Activated CD8-positive, alpha-beta T cell treated with anti-CD3 and anti-CD28 coated beads, Interleukin-2, amount 10 ng/mL, durations not matched to agents 7 days and 5 days (primary cell): ENCODE results near the gene MYO16. TPM values are rescaled to one million over a fixed set of nuclear protein-coding genes. Genes with fewer than 3 reads are reported as not detected.

Experiments
- ATAC-seq: fragments of 150-1000 bp; cut with Tn5 transposase; one replicate; pipeline ENCODE4 v1.10.0; 2021; ENCODE audit warnings: moderate library complexity
- CTCF ChIA-PET: fragments of 350-600 bp; sonication (Branson Sonifier 250); formaldehyde crosslinking; loops from one replicate; lab custom pipeline; 2021; ENCODE audit warnings: antibody characterized with exemption; lab: Charles Lee
- POLR2A ChIA-PET: fragments of 350-600 bp; sonication (Branson Sonifier 250); formaldehyde crosslinking; loops from one replicate; lab custom pipeline; 2021; ENCODE audit warnings: antibody characterized with exemption; lab: Charles Lee
- DNase-seq: peaks from one replicate; pipeline ENCODE4 v3.0.0-alpha.2; 2020
- H3K27ac Mint-ChIP-seq: one replicate; pipeline ENCODE4 v1.8.0; 2021; ENCODE audit warnings: mild to moderate bottlenecking, mixed read lengths
- H3K27me3 Mint-ChIP-seq: one replicate; pipeline ENCODE4 v1.8.0; 2021; ENCODE audit warnings: low read depth, mixed read lengths
- H3K36me3 Mint-ChIP-seq: one replicate; pipeline ENCODE4 v1.8.0; 2021; ENCODE audit warnings: low read depth, mixed read lengths
- H3K4me1 Mint-ChIP-seq: one replicate; pipeline ENCODE4 v1.8.0; 2021; ENCODE audit warnings: low read depth, mixed read lengths
- H3K4me3 Mint-ChIP-seq: one replicate; pipeline ENCODE4 v1.8.0; 2021; ENCODE audit warnings: mild to moderate bottlenecking, mixed read lengths
- H3K9me3 Mint-ChIP-seq: one replicate; pipeline ENCODE4 v1.8.0; 2022; ENCODE audit warnings: mixed read lengths; ENCODE audit not compliant: insufficient read depth
- total RNA-seq, 2 experiments: library from RNA; stranded (reverse); gene quantifications; one replicate each; pipeline ENCODE4 v1.2.3, GENCODE V29; 2021

Gene MYO16
- not detected for total RNA-seq

DNA sequence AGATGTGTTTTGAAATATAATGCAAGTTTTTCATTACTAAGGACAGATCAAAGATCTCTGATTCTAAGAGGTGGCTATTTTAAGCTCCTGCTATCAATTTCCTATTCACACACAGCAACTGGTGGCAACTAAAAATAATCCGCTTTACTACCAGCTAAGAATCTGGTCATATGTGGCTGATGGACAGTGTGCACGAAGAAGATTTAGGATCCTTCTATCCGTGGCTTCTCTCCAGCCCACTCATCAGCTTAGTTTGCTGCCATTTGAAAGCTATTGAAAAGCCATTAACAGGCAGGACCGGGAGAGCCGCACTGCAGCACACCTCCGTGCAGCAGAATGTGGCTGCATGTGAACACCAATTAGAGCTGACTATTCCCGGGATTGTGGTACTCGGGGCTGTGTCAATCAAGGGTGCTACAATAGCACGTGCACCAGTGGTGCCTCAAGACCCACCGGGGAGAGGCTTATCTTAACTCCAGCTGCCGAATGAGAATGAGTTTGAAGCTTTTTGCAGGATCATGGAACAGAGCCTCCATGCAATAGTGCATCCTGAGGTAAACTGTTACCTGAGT, at the start of gene MYO16:
MYO16 (plus strand) TSS at position 431 of the 572 bp plus-strand sequence. CDS start 234 bp downstream, outside the sequence.
- Mint-ChIP-seq H3K27me3 (no peaks in the 10 kb centered on the region), H3K4me3 (no peak within 1 kb of the TSS), H3K9me3 (peaks cover 7% of the 10 kb centered on the region), H3K4me1 (no peaks in the 10 kb centered on the region), H3K36me3 (no peaks in the 10 kb centered on the region), H3K27ac (no peak within 1 kb of the TSS)
- ChIA-PET CTCF (no interaction called here), POLR2A (no interaction called here)
- DNase-seq (no peak), ATAC-seq (no peak)

DNA sequence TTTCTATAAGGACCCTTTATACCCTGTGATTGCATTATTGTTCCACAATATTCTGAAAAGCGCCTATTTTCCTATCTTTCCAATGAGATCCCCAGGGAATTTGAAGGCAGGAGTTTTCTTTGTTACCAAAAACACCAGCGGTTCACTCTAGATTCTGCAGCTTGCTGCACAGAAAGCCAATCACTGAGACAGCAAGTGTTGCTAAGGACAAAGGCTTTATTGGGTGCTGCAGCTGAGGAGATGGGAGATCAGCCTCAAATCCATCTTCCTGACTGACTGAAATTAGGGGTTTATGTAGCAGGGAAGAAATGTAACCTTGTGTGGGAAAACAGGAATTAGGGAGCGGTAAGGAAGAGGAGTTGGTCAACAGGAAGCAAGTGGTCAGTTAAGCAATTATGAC, 42.6 kb upstream of the MYO16 start:
- no peak overlapping the region for H3K4me3 Mint-ChIP-seq
- H3K27ac Mint-ChIP-seq = no peak overlapping the region
- no peaks in the 10 kb centered on the region for H3K9me3 Mint-ChIP-seq
- POLR2A ChIA-PET = no interaction called here
- DNase-seq (no peak), ATAC-seq (no peak)
- no peaks in the 10 kb centered on the region for H3K27me3 Mint-ChIP-seq
- no peaks in the 10 kb centered on the region for H3K36me3 Mint-ChIP-seq
- CTCF ChIA-PET = no interaction called here
- no peaks in the 10 kb centered on the region for H3K4me1 Mint-ChIP-seq

DNA sequence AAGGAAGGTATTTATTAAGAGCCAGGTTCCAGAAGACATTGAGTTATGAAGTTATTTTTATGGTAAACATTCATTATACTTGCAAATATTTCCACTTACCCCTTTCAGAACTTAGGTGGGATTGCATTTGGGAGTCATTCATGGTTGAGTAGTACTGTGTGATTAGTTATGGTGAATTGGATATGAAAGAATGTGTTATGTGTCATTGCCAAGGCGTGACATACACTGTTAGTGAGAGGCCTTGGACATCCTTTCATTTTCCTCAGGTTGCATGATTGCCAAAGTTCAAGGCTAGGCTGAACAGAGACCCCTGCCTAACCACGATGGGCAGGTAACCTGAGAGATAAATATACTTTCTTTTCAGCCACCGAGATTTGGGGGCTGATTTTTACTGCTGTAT, 40.9 kb upstream of the MYO16 start:
- no peaks in the 10 kb centered on the region for H3K9me3 Mint-ChIP-seq
- H3K27ac Mint-ChIP-seq = no peak overlapping the region
- H3K4me1 Mint-ChIP-seq = no peaks in the 10 kb centered on the region
- no peak for ATAC-seq
- H3K4me3 Mint-ChIP-seq = no peak overlapping the region
- POLR2A ChIA-PET = no interaction called here
- CTCF ChIA-PET = no interaction called here
- H3K36me3 Mint-ChIP-seq = no peaks in the 10 kb centered on the region
- no peaks in the 10 kb centered on the region for H3K27me3 Mint-ChIP-seq
- DNase-seq = no peak

DNA sequence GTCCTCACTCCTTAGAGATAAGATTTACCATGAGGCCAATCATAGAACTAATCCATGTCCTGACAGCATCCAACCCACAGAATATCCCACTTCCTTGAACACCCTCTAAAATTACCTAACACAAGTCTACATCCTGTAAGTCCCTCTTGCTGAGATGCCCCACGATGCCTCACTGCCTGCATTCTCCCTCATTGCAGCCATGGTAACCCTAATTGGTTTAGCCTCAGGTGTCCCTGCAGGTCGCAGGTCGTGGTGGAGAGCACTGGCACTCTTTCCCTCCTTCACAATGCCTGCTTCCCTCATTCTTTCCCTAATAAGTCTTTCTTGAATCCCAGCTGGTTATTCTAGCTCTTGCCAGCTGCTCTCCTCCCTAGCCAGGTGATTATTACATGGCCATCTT, 35.3 kb upstream of the MYO16 start:
- Mint-ChIP-seq H3K9me3 (no peaks in the 10 kb centered on the region), H3K4me1 (no peaks in the 10 kb centered on the region), H3K36me3 (no peaks in the 10 kb centered on the region), H3K4me3 (no peak overlapping the region), H3K27me3 (no peaks in the 10 kb centered on the region), H3K27ac (no peak overlapping the region)
- ATAC-seq (no peak), DNase-seq (no peak)
- POLR2A ChIA-PET = no interaction called here
- CTCF ChIA-PET = no interaction called here

DNA sequence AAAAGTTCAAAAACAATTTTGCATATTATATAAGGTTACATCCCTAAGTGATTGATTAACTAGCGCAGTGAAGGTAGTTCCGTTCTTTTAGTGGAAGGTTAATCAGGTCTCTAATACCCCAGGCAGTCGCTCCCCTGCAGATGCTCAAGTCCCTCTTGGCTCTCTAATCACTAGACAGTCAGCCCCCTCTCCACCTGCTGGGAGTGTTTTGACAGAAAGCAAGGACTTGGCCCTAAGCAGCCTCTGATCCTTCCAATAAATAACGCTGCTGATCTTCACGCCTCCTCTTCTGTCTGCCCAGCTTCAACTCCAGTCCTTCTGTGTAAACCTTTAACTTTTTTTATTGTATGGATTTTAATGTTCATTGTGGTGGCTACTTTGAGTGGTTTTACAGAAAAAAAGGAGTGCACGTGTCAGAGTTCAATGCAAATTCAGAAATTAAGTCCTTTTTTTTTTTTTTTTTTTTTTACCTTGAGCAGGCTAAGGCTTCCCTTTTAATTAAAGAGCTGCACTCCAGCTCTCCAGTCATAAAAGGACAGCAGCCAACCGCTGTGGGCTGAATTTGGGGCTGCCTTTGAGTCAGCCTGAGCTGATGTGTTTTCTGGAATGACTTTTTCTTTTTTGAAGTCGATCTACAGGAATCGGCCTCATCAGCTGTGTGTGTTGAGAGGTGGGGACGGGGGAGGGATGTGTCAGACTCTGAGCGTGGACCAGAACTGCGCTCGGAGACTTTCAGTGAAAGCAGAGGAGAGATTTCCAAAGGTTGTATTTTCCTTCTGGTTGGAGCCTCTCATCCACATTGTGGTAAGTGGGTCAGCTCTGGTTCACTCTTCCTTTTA, 33.8 kb upstream of the MYO16 start:
- DNase-seq (no peak), ATAC-seq (no peak)
- ChIA-PET CTCF (no interaction called here), POLR2A (no interaction called here)
- Mint-ChIP-seq H3K9me3 (no peaks in the 10 kb centered on the region), H3K36me3 (no peaks in the 10 kb centered on the region), H3K27ac (no peak overlapping the region), H3K4me1 (no peaks in the 10 kb centered on the region), H3K4me3 (no peak overlapping the region), H3K27me3 (no peaks in the 10 kb centered on the region)

DNA sequence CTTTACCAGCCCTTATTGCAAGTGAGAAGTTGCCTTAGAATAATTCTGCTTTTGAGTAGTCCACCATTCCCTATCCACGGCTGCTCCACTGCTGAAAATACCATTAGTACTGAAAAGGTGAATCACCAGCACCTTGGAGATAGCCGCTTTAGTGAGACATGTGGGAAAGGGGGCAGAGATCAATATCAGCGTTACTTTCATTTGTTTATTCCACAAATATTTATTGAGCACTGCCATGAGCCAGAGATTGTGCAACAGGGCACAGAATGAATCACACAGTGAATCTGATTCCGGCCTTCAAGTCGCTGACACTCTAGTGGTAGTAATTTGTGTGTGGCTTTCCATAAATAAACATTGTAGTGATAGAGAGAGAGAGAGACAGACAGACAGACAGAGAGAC, 31.5 kb upstream of the MYO16 start:
- Mint-ChIP-seq H3K9me3 (no peaks in the 10 kb centered on the region), H3K36me3 (no peaks in the 10 kb centered on the region)
- CTCF ChIA-PET = no interaction called here

DNA sequence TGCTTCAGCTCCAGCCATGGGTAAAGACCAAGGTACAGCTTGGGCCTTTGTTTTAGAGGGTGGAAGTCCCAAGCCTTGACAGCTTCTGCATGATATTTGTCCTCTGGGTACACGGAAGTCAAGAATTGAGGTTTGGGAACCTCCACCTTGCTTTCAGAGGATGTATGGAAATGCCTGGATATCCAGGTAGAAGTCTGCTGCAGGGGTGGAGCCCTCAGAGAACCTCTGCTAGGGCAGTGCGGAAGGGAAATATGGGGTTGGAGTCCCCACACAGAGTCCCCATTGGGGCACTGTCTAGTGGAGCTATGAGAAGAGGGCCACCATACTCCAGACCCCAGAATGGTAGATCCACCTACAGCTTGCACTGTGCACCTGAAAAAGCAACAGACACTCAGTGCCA, 23.0 kb upstream of the MYO16 start:
- ChIA-PET POLR2A (no interaction called here), CTCF (no interaction called here)
- H3K27me3 Mint-ChIP-seq = no peaks in the 10 kb centered on the region
- ATAC-seq (no peak), DNase-seq (no peak)
- no peaks in the 10 kb centered on the region for H3K4me1 Mint-ChIP-seq
- H3K36me3 Mint-ChIP-seq = no peaks in the 10 kb centered on the region
- H3K27ac Mint-ChIP-seq = no peak overlapping the region
- peaks cover 8% of the 10 kb centered on the region for H3K9me3 Mint-ChIP-seq
- H3K4me3 Mint-ChIP-seq = no peak overlapping the region

More for the DNA sequence above, 31.5 kb upstream of the MYO16 start:
- H3K4me1 Mint-ChIP-seq = no peaks in the 10 kb centered on the region
- no peak for ATAC-seq
- no peak overlapping the region for H3K4me3 Mint-ChIP-seq
- POLR2A ChIA-PET = no interaction called here
- DNase-seq = no peak
- H3K27ac Mint-ChIP-seq = no peak overlapping the region
- no peaks in the 10 kb centered on the region for H3K27me3 Mint-ChIP-seq

DNA sequence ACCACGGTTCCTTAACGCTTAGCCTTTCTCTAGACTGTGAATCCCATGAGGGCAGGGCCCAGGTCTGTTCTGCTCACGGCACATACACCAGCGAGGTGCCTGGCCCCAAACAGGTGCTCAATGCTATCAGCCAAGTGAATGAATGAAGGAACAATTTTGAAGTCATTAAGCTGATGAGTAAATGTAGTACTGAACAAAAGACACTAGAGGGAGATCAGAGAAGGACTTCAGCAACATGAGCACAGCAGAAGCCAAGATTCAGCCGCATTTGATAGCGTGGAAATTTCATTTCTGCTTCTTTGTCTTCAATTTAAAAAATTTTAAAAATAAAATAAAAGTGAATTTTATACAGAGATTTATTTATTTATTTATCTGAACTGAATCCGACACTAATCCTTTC, 20.1 kb upstream of the MYO16 start:
- ATAC-seq (no peak), DNase-seq (no peak)
- Mint-ChIP-seq H3K27ac (no peak overlapping the region), H3K4me3 (no peak overlapping the region), H3K9me3 (peaks cover 8% of the 10 kb centered on the region), H3K36me3 (no peaks in the 10 kb centered on the region), H3K27me3 (no peaks in the 10 kb centered on the region), H3K4me1 (no peaks in the 10 kb centered on the region)
- ChIA-PET POLR2A (no interaction called here), CTCF (no interaction called here)

DNA sequence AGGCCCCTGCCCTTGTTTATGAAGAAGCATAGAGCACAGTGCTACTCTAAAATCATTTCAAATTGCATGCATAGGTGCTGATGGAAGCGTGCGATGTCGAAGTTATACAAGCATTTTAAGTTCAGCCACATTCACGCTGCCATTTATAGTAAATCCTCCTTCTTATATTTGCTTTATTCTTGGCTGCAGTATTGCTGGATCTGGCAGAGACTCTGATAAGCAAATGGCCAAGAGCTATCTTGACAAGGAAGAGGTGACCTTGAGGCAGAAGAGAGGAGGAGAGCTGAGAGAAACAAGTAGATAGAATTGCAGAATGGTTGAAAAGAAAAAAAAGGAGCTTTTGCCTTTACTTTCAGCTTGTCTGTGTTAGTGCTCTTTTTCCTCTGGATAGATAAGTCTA, 18.9 kb upstream of the MYO16 start:
- H3K4me3 Mint-ChIP-seq = no peak overlapping the region
- DNase-seq = no peak
- peaks cover 5% of the 10 kb centered on the region for H3K9me3 Mint-ChIP-seq
- no peak overlapping the region for H3K27ac Mint-ChIP-seq
- CTCF ChIA-PET = no interaction called here
- no peaks in the 10 kb centered on the region for H3K36me3 Mint-ChIP-seq
- POLR2A ChIA-PET = no interaction called here
- H3K4me1 Mint-ChIP-seq = no peaks in the 10 kb centered on the region
- no peak for ATAC-seq
- H3K27me3 Mint-ChIP-seq = no peaks in the 10 kb centered on the region

DNA sequence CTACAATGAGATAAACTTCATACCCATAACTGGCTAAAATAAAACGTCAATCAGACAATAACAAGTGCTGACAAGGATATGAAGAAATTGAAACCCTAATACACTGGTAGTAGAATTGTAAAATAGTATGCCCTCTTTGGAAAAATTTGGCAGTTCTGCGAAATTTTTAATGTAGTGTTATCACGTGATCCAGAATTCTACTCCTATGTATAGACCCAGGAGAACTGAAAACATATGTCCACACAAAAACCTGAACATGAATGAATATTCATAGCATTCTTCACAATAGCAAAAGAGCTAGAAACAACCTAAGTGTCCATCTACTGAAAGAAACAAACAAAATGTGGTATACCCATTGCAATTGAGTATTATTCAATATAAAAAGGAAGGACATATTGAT, 14.2 kb upstream of the MYO16 start:
- ChIA-PET POLR2A (no interaction called here), CTCF (no interaction called here)
- no peak overlapping the region for H3K4me3 Mint-ChIP-seq
- H3K27me3 Mint-ChIP-seq = no peaks in the 10 kb centered on the region
- no peaks in the 10 kb centered on the region for H3K4me1 Mint-ChIP-seq
- H3K9me3 Mint-ChIP-seq = no peaks in the 10 kb centered on the region
- no peak for DNase-seq
- no peaks in the 10 kb centered on the region for H3K36me3 Mint-ChIP-seq
- ATAC-seq = no peak
- H3K27ac Mint-ChIP-seq = no peak overlapping the region

DNA sequence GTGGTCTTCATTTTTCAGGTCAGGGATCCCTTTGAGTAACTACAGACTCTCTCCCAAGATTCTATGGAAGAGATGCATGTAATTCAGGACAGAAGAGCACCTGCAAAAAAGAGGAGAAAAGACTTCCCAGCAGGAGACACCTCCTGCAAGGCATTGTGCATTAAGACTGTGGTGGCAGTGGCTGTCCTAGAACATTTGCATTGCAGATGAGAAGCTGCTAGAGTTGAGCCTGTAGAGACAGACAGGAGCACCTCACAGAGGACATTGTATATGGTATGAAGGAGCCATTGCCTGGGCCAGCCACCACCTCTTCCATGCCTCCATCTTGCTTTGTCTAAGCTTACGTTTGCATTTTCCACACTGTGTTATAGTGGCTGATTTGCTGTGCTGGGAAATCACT, 11.2 kb upstream of the MYO16 start:
- Mint-ChIP-seq H3K36me3 (no peaks in the 10 kb centered on the region), H3K4me1 (no peaks in the 10 kb centered on the region), H3K4me3 (no peak overlapping the region), H3K27me3 (no peaks in the 10 kb centered on the region), H3K27ac (no peak overlapping the region), H3K9me3 (no peaks in the 10 kb centered on the region)
- CTCF ChIA-PET = no interaction called here
- POLR2A ChIA-PET = no interaction called here
- ATAC-seq = no peak
- no peak for DNase-seq

DNA sequence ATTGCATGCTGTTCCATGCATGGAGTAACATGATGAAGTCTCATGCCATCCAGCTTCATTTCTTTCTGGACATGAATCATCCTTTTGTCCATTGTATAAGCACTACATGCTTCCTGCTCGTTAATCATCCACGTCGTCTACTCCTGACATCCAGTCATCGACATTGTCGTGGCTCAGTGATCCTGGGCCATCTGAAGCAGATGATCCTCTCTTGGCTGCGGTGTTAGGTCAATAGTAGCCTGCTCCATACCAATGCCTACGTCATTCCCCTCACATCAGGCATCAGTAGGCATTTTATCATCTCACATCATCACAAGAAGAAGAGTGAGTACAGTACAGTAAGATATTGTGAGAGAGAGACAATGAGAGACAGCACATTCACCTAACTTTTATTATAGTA, 7.9 kb upstream of the MYO16 start:
- no peaks in the 10 kb centered on the region for H3K27me3 Mint-ChIP-seq
- H3K36me3 Mint-ChIP-seq = no peaks in the 10 kb centered on the region
- no peak for DNase-seq
- no peak for ATAC-seq
- ChIA-PET CTCF (no interaction called here), POLR2A (no interaction called here)
- H3K4me3 Mint-ChIP-seq = no peak overlapping the region
- H3K4me1 Mint-ChIP-seq = no peaks in the 10 kb centered on the region
- peaks cover 7% of the 10 kb centered on the region for H3K9me3 Mint-ChIP-seq
- no peak overlapping the region for H3K27ac Mint-ChIP-seq
